ENCODE measurements around the gene CAMK2A. TPM values are rescaled to one million over a fixed set of nuclear protein-coding genes. Genes with fewer than 3 reads are reported as not detected.
A peak's percentile ranks its signal among the peaks of the same experiment; 100 is the strongest.

The CAMK2A gene
- polyA plus RNA-seq, 1 experiment = 0.37 TPM

DNA sequence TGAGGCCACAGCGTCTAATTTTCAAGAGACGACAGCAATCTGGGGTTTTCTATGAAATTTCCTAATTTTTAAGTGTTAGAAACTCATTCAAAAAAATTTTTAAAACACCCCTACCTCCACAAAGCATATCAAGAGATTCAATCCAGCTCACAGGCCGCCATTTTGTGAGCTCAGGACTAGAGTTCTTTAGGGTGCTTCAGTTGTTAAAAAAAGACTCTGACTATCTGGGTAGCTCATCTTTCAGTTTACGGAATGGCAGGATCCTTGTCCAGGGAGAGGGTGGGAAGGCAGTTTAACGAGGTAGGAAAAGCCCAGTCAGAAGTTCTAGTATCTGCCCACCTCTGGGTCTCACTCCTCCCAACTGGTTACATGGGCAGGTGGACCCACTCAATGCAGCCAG lies 43.1 kb downstream of the CAMK2A start:
- no peak overlapping the region for H3K4me3 ChIP-seq (ENCODE audit: low read depth, low read length)
- no peaks in the 10 kb centered on the region; the same call in 1 of the 2 replicates for H3K9me3 ChIP-seq (ENCODE audit: control insufficient read depth, insufficient read depth, low read length)
- H3K27ac ChIP-seq (ENCODE audit: low read depth, low read length) = no peak overlapping the region
- ChIA-PET POLR2A (no interaction called here), CTCF (interaction anchor here (0.7 kb wide), 2 partner anchors 21 to 105 kb away, joined by 3 to 4 read pairs; no protein-coding TSS in a partner anchor)
- no peak for DNase-seq (ENCODE audit: low read depth, low spot score)
- peaks cover 2% of the 10 kb centered on the region for H3K27me3 ChIP-seq (ENCODE audit: control insufficient read depth, insufficient read depth, low read length)
- TF ChIP-seq, protein P1, sequence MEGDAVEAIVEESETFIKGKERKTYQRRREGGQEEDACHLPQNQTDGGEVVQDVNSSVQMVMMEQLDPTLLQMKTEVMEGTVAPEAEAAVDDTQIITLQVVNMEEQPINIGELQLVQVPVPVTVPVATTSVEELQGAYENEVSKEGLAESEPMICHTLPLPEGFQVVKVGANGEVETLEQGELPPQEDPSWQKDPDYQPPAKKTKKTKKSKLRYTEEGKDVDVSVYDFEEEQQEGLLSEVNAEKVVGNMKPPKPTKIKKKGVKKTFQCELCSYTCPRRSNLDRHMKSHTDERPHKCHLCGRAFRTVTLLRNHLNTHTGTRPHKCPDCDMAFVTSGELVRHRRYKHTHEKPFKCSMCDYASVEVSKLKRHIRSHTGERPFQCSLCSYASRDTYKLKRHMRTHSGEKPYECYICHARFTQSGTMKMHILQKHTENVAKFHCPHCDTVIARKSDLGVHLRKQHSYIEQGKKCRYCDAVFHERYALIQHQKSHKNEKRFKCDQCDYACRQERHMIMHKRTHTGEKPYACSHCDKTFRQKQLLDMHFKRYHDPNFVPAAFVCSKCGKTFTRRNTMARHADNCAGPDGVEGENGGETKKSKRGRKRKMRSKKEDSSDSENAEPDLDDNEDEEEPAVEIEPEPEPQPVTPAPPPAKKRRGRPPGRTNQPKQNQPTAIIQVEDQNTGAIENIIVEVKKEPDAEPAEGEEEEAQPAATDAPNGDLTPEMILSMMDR (IDR thresholded peaks at IDR 0.05; ENCODE audit: low read depth, low read length) = no peak

DNA sequence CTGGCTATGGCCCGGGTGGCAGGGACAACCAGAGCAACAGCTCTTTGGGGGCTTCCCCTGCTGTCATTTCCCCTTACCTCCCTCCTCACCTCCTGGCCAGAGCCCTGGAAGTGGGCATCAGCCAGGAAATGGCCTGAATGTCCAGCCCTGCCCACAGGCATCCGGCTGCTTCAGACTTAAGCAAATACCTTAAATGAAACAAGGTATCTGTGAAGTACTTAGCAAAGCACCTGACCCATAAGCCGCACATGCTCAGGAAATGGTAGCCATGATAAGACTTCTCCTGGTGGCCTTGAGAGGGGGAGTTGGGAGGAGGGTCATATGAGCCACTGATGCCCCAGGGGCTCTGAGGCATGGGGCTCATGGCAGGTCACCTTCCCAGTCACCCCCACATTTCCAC lies 43.8 kb downstream of the CAMK2A start:
- TF ChIP-seq, protein P1 (IDR thresholded peaks at IDR 0.05; ENCODE audit: low read depth, low read length) = no peak
- Histone ChIP-seq H3K4me3 (ENCODE audit: low read depth, low read length) (no peak overlapping the region), H3K27ac (ENCODE audit: low read depth, low read length) (no peak overlapping the region), H3K27me3 (ENCODE audit: control insufficient read depth, insufficient read depth, low read length) (peaks cover 2% of the 10 kb centered on the region), H3K9me3 (ENCODE audit: control insufficient read depth, insufficient read depth, low read length) (no peaks in the 10 kb centered on the region; the same call in 1 of the 2 replicates)
- no peak for DNase-seq (ENCODE audit: low read depth, low spot score)
- POLR2A ChIA-PET = no interaction called here
- CTCF ChIA-PET = interaction anchor here (0.7 kb wide), 2 partner anchors 21 to 105 kb away, joined by 3 to 4 read pairs; no protein-coding TSS in a partner anchor

DNA sequence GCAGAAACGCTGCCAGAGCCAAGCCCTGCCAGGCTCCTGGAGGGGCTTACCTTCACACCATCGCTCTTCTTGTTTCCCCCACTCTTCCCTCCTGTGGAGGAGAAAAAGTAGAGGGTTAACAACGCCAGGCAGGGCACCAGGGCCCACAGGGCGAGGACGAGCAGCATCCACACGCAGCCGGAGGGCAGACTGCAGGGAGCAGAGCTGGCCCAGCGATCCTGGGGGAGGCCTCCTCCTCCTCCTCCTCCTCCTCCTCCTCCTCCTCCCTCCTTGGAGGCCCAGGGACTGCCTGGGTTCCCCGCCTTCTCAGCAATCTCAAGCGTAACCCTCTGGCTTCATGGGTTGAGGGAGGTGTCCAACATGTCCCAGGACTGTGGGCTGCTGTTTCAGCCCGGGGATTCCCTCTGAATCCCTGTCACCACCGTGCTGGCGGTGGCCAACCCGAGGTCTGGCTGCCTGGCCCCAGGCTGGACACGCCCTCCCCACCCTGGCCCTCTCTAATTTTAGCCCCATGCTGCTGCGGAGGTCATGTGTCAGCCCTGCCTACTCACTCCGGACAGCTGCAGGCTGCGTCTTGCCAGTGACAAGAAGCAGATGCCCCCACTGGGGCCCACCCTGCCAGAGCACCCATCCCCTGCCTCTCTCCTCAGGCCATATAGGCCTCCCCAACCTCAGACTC lies 44.3 kb downstream of the CAMK2A start:
- POLR2A ChIA-PET = no interaction called here
- Histone ChIP-seq H3K4me3 (ENCODE audit: low read depth, low read length) (no peak overlapping the region), H3K9me3 (ENCODE audit: control insufficient read depth, insufficient read depth, low read length) (no peaks in the 10 kb centered on the region; the same call in 1 of the 2 replicates), H3K27me3 (ENCODE audit: control insufficient read depth, insufficient read depth, low read length) (peaks cover 2% of the 10 kb centered on the region), H3K27ac (ENCODE audit: low read depth, low read length) (peak overlapping the region; percentile 21)
- CTCF ChIA-PET = no interaction called here
- no peak for DNase-seq (ENCODE audit: low read depth, low spot score)
- TF ChIP-seq, protein P1 (IDR thresholded peaks at IDR 0.05; ENCODE audit: low read depth, low read length) = no peak

DNA sequence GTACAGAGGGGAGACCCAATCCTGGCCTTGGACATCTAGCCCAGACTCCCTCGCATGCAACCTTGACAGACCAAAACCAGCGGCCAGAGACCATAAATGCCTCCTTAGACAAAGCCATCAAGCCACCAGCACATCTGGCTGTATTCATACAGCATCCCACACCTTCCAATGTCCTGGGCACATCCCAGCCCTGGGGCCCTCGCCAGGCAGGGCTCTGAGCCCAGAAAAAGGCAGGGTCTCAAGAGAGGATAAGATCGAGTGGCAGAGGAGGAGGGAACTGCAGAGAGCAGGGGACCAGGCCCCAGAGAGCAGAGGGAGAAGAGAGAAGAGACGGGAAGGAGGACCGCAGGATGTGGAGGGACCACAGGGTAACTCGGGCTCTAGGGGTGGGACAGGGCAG lies 45.4 kb downstream of the CAMK2A start:
- CTCF ChIA-PET = no interaction called here
- Histone ChIP-seq H3K27me3 (ENCODE audit: control insufficient read depth, insufficient read depth, low read length) (peaks cover 2% of the 10 kb centered on the region), H3K4me3 (ENCODE audit: low read depth, low read length) (no peak overlapping the region), H3K9me3 (ENCODE audit: control insufficient read depth, insufficient read depth, low read length) (no peaks in the 10 kb centered on the region; the same call in 1 of the 2 replicates), H3K27ac (ENCODE audit: low read depth, low read length) (no peak overlapping the region)
- TF ChIP-seq, protein P1 (IDR thresholded peaks at IDR 0.05; ENCODE audit: low read depth, low read length) = no peak
- POLR2A ChIA-PET = no interaction called here
- no peak for DNase-seq (ENCODE audit: low read depth, low spot score)

DNA sequence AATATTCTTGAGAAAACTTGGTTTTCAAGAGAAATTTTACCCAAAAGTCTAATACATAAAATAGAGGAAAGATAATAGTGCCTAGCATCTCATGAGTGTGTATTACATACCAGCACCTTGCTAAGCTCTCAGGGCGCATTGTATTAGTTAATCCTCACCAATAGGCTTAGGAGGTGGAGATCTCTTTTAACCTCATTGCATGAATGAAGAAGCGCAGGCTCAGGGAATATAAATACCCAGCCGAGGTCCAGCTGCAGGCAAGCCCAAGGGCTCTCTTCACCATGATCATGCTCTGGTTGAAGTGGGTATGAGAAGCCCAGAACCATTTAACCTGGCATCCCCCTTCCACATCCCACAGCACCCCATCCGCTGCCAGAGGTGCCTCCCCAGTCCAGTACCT lies 46.0 kb downstream of the CAMK2A start:
- no peaks in the 10 kb centered on the region; the same call in 1 of the 2 replicates for H3K9me3 ChIP-seq (ENCODE audit: control insufficient read depth, insufficient read depth, low read length)
- H3K4me3 ChIP-seq (ENCODE audit: low read depth, low read length) = no peak overlapping the region
- DNase-seq (ENCODE audit: low read depth, low spot score) = no peak
- ChIA-PET CTCF (interaction anchor here (1.5 kb wide), 1 partner anchor 108 kb away, joined by 5 read pairs; no protein-coding TSS in a partner anchor), POLR2A (no interaction called here)
- TF ChIP-seq, protein P1 (IDR thresholded peaks at IDR 0.05; ENCODE audit: low read depth, low read length) = no peak
- H3K27me3 ChIP-seq (ENCODE audit: control insufficient read depth, insufficient read depth, low read length) = peaks cover 2% of the 10 kb centered on the region
- no peak overlapping the region for H3K27ac ChIP-seq (ENCODE audit: low read depth, low read length)

Measured in AG04450 (cell line).